GM10248 (cell line): Measurements from ENCODE around the gene PTPDC1.

Experiments used
- CTCF ChIA-PET: fragments of 300-600 bp; sonication (Branson Sonifier 250); formaldehyde crosslinking; extraction: SDS; loops from one replicate; lab custom pipeline; 2021; ENCODE audit warnings: antibody characterized with exemption; lab: Yijun Ruan, JAX
- POLR2A ChIA-PET: fragments of 350-650 bp; sonication (Branson Sonifier 250); formaldehyde crosslinking; extraction: SDS; loops from one replicate; lab custom pipeline; 2020; ENCODE audit warnings: antibody characterized with exemption; lab: Yijun Ruan, JAX
- DNase-seq: peaks from one replicate; pipeline ENCODE4 v3.0.0; 2012; ENCODE audit errors: extremely low spot score
- TF ChIP-seq, protein P1 (sequence below): IDR thresholded peaks from 2 replicates; pipeline ENCODE4 v1.5.1; 2012; ENCODE audit warnings: mild to moderate bottlenecking, low read depth; ENCODE audit errors: extremely low read depth, missing control alignments, control extremely low read depth

PTPDC1 gene

DNA sequence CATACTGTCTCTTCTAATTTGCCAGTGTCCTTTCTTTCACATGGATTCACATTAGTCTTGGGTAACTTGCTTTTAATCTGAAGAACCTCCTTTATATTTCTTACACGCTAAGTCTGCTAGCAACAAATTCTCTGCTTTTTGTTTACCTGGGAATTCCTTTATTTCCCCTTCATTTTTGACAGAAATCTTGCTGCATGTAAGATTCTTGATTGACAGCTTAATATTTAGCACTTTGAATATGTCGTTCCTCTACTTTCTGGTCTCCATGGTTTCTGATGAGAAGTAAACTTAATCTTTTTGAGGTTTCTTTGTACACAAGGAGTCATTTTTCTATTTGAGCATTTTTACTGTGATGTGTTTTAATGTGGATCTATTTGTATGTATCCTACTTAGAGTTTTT, 6.2 kb upstream of the PTPDC1 start:
- POLR2A ChIA-PET, result no interaction called here
- TF ChIP-seq, protein P1, sequence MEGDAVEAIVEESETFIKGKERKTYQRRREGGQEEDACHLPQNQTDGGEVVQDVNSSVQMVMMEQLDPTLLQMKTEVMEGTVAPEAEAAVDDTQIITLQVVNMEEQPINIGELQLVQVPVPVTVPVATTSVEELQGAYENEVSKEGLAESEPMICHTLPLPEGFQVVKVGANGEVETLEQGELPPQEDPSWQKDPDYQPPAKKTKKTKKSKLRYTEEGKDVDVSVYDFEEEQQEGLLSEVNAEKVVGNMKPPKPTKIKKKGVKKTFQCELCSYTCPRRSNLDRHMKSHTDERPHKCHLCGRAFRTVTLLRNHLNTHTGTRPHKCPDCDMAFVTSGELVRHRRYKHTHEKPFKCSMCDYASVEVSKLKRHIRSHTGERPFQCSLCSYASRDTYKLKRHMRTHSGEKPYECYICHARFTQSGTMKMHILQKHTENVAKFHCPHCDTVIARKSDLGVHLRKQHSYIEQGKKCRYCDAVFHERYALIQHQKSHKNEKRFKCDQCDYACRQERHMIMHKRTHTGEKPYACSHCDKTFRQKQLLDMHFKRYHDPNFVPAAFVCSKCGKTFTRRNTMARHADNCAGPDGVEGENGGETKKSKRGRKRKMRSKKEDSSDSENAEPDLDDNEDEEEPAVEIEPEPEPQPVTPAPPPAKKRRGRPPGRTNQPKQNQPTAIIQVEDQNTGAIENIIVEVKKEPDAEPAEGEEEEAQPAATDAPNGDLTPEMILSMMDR, result no peak
- CTCF ChIA-PET, result interaction anchor here (1.4 to 1.7 kb wide), 5 partner anchors 12 to 136 kb away, joined by 3 to 5 read pairs (median 4); no protein-coding TSS in a partner anchor
- DNase-seq, result no peak

DNA sequence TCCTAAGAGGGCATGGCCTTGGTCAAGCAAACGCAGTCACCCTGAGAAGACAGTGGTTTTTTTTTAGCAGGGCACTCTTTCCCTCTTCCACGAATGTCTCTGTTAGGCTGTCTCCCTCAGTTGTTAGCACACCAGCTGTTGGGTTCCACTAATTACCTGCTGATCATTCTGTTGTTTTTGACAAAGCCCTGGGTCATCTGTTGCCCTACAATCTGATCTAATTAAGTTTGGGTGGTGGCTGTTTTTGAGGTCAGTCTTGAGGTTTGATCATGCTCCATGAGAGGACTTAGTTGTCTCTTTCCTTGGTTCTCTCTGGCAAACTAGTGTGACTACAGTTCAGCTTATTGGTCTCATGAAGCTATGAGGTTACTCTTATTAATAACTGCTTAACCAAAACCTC, 5.0 kb upstream of the PTPDC1 start:
- TF ChIP-seq, protein P1, result no peak
- ChIA-PET CTCF (interaction anchor here (0.8 to 1.7 kb wide), 5 partner anchors 13 to 134 kb away, joined by 3 to 8 read pairs (median 3); no protein-coding TSS in a partner anchor), POLR2A (no interaction called here)
- no peak for DNase-seq

GRCh38 chr9:94080249-94080648, 4.0 kb upstream of the PTPDC1 start:
- no peak for DNase-seq
- POLR2A ChIA-PET, result no interaction called here
- CTCF ChIA-PET, result interaction anchor here (0.7 to 4.3 kb wide), 3 partner anchors 14 to 109 kb away, joined by 3 to 24 read pairs (median 8); no protein-coding TSS in a partner anchor
- TF ChIP-seq, protein P1, result no peak

GRCh38 chr9:94081435-94081834, 2.8 kb upstream of the PTPDC1 start:
- TF ChIP-seq, protein P1, result no peak
- ChIA-PET CTCF (interaction anchor here (4.3 to 5.7 kb wide), 2 partner anchors 16 to 132 kb away, joined by 24 to 29 read pairs; no protein-coding TSS in a partner anchor), POLR2A (no interaction called here)
- DNase-seq, result peak; percentile 22

DNA sequence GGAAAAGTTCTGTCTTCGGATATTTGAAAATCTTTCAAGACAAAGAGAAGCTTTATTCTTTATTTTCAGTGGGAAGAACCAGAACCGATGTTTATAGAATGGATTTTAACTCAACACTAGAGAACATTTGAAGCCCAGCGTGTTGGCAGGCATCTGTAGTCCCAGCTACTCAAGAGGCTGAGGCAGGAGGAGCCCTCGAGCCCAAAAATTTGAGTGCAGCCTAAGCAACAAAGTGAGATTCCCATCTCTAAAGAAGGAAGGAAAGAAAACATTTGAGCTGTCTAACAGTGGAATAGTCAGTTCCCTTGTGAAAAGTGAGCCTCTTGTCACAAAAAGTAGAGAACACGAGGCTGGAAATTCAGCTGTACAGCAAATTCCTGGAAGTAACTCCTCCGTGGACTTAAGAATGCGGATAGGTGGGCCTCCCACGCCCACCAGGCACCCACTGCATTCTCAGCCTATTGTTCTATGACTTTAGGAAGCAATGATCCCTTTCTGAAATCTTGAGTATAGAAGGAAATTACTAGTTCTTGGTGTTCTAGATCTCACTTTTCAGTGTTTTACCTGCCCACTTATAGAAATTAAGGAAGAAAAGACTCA, 2.3 kb upstream of the PTPDC1 start:
- CTCF ChIA-PET, result interaction anchor here (4.3 to 5.7 kb wide), 2 partner anchors 17 to 131 kb away, joined by 24 to 29 read pairs; no protein-coding TSS in a partner anchor
- POLR2A ChIA-PET, result no interaction called here
- DNase-seq, result no peak
- TF ChIP-seq, protein P1, result no peak

DNA sequence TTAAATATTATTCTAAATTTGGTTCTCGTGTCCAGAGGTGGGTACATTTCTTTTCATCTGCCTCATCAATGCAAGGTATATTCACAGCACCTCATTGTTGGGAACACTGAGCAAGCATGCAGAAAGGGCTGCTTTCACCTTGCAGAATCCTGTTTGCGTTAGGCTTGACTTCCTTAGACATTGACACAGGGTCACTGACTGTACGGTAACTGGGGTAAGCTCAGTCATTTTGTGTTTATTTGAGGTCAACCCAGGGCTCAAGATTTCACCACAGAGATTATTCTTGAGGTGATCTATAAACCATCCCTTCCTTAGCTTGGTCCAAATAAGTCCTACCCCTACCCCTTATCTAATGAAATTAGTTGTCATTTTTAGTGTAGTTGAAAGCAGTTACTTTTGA, 1.7 kb upstream of the PTPDC1 start:
- TF ChIP-seq, protein P1, result no peak
- CTCF ChIA-PET, result interaction anchor here (4.3 to 5.7 kb wide), 2 partner anchors 17 to 131 kb away, joined by 24 to 29 read pairs; no protein-coding TSS in a partner anchor
- POLR2A ChIA-PET, result no interaction called here
- DNase-seq, result no peak
